CD4-positive, alpha-beta T cell treated with Interleukin-4 for 4 hours (primary cell): ENCODE results near the gene TLE4.
"Not testable (repeated sequence)": the region's sequence is repeated elsewhere in the genome, so short reads cannot be mapped to it uniquely, and the experiment has no call there.

Experiments
- DNase-seq: peaks from one replicate; pipeline ENCODE4 v3.0.0-alpha.2; 2020

The TLE4 gene

GRCh38 chr9:79640067-79640466 lies 68.3 kb downstream of the TLE4 start:
- not testable (repeated sequence) for DNase-seq

- no peak for DNase-seq
Observed at GRCh38 chr9:79641070-79641469, 69.3 kb downstream of the TLE4 start.

GRCh38 chr9:79642671-79643070 lies 70.9 kb downstream of the TLE4 start:
- no peak for DNase-seq

- no peak for DNase-seq
Observed at GRCh38 chr9:79644048-79644447, 72.3 kb downstream of the TLE4 start.

GRCh38 chr9:79644601-79645000 lies 72.8 kb downstream of the TLE4 start:
- no peak for DNase-seq

- no peak for DNase-seq
Observed at GRCh38 chr9:79645110-79645509, 73.3 kb downstream of the TLE4 start.

- DNase-seq = no peak
Observed at GRCh38 chr9:79646096-79646495, 74.3 kb downstream of the TLE4 start.

- no peak for DNase-seq
Observed at GRCh38 chr9:79651251-79651795, 79.6 kb downstream of the TLE4 start.

- DNase-seq = no peak
Observed at GRCh38 chr9:79652598-79652997, 80.8 kb downstream of the TLE4 start.

- not testable (repeated sequence) for DNase-seq
Observed at GRCh38 chr9:79654591-79655382, 83.0 kb downstream of the TLE4 start.

- DNase-seq = no peak
Observed at GRCh38 chr9:79655551-79655950, 83.8 kb downstream of the TLE4 start.

- DNase-seq = no peak
Observed at GRCh38 chr9:79656169-79656568, 84.4 kb downstream of the TLE4 start.

- no peak for DNase-seq
Observed at GRCh38 chr9:79657891-79658290, 86.1 kb downstream of the TLE4 start.

- DNase-seq = no peak
Observed at GRCh38 chr9:79658926-79659325, 87.2 kb downstream of the TLE4 start.

GRCh38 chr9:79660615-79661014 lies 88.8 kb downstream of the TLE4 start:
- no peak for DNase-seq

- DNase-seq = no peak
Observed at GRCh38 chr9:79661279-79661678, 89.5 kb downstream of the TLE4 start.

GRCh38 chr9:79661886-79662536 lies 90.2 kb downstream of the TLE4 start:
- DNase-seq = no peak

- peak; percentile 46 for DNase-seq
Observed at GRCh38 chr9:79662537-79662956, 90.8 kb downstream of the TLE4 start.

- no peak for DNase-seq
Observed at GRCh38 chr9:79663300-79663699, 91.5 kb downstream of the TLE4 start.

GRCh38 chr9:79663878-79664277 lies 92.1 kb downstream of the TLE4 start:
- DNase-seq = no peak

- DNase-seq = no peak
Observed at GRCh38 chr9:79664375-79664831, 92.6 kb downstream of the TLE4 start.

GRCh38 chr9:79665369-79665768 lies 93.6 kb downstream of the TLE4 start:
- no peak for DNase-seq

- DNase-seq = no peak
Observed at GRCh38 chr9:79665931-79666330, 94.2 kb downstream of the TLE4 start.

- no peak for DNase-seq
Observed at GRCh38 chr9:79667120-79667519, 95.4 kb downstream of the TLE4 start.
